ENCODE data around the gene UBTD2.
"Not testable (repeated sequence)": the region's sequence is repeated elsewhere in the genome, so short reads cannot be mapped to it uniquely, and the experiment has no call there.

Gene UBTD2

GRCh38 chr5:172207511-172207910 lies 76.1 kb downstream of the UBTD2 start:
- peaks cover 24 to 64% (median 44%) of the 10 kb centered on the region in 11 experiments for H3K36me3 ChIP-seq
- no peaks in the 10 kb centered on the region for H3K27me3 ChIP-seq
- H3K4me2 ChIP-seq = peak overlapping the region in 9 of 11 experiments; percentile 8 to 65 (median 41); a peak in 16 of 22 replicates
- no peak overlapping the region for H3K4me3 ChIP-seq
- TF ChIP-seq Cebpa-rat (IDR thresholded peaks at IDR 0.05) = no peak
- H3K9me3 ChIP-seq (replicated peaks in 1 of 11) = no peaks in the 10 kb centered on the region
- peaks cover 21 to 49% (median 28%) of the 10 kb centered on the region in 10 experiments; a peak in 19 of 20 replicates for H3K4me1 ChIP-seq
- no peak overlapping the region for H3K27ac ChIP-seq
- peak overlapping the region in 1 of 11 experiments; percentile 32; a peak in 1 of 22 replicates for H3K9ac ChIP-seq
- peaks cover 0 to 41% (median 5%) of the 10 kb centered on the region in 11 experiments; a peak in 10 of 22 replicates for H4K20me1 ChIP-seq

DNA sequence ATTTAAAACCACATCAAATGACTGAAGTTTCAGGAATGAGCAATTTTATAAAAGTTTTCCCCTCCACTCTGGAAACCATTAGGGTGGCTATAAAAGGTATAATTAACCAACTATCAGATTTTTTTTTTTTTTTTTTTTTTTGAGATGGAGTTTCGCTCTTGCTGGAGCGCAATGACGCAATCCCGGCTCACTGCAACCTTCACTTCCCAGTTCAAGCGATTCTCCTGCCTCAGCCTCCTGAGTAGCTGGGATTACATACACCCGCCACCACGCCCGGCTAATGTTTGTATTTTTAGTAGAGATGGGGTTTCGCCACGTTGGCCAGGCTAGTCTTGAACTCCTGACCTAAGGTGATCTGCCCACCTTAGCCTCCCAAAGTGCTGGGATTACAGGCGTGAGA lies 77.6 kb downstream of the UBTD2 start:
- H4K20me1 ChIP-seq = peaks cover 0 to 41% (median 5%) of the 10 kb centered on the region in 11 experiments; a peak in 10 of 22 replicates
- H3K27ac ChIP-seq; H3K9ac ChIP-seq; H3K9me3 ChIP-seq (replicated peaks in 1 of 11); H3K27me3 ChIP-seq; H3K4me3 ChIP-seq: not testable (repeated sequence)
- peaks cover 9 to 49% (median 30%) of the 10 kb centered on the region in 11 experiments for H3K36me3 ChIP-seq
- peak in 3 of 11 experiments; percentile 34 to 58 (median 38); a peak in 2 of 22 replicates for TF ChIP-seq Cebpa-rat (IDR thresholded peaks at IDR 0.05)
- 0 out of 22 replicates have a peak overlapping the region, but pooled peaks of 2 of the 11 experiments have one; percentile 7 to 20 for H3K4me2 ChIP-seq
- peaks cover 21 to 49% (median 28%) of the 10 kb centered on the region in 10 experiments; a peak in 19 of 20 replicates for H3K4me1 ChIP-seq

- Histone ChIP-seq H3K27me3 (no peaks in the 10 kb centered on the region), H3K4me2 (no peak overlapping the region), H4K20me1 (no peaks in the 10 kb centered on the region), H3K9me3 (replicated peaks in 1 of 11) (peaks cover 0 to 11% (median 5%) of the 10 kb centered on the region in 11 experiments; a peak in 9 of 22 replicates), H3K36me3 (peaks cover 0 to 2% (median 0%) of the 10 kb centered on the region in 11 experiments; a peak in 3 of 22 replicates), H3K4me3 (no peak overlapping the region), H3K9ac (no peak overlapping the region), H3K27ac (no peak overlapping the region), H3K4me1 (peaks cover 8 to 32% (median 14%) of the 10 kb centered on the region in 10 experiments; a peak in 18 of 20 replicates)
- TF ChIP-seq Cebpa-rat (IDR thresholded peaks at IDR 0.05) = no peak
Observed at GRCh38 chr5:172200476-172200875, 83.1 kb downstream of the UBTD2 start.

DNA sequence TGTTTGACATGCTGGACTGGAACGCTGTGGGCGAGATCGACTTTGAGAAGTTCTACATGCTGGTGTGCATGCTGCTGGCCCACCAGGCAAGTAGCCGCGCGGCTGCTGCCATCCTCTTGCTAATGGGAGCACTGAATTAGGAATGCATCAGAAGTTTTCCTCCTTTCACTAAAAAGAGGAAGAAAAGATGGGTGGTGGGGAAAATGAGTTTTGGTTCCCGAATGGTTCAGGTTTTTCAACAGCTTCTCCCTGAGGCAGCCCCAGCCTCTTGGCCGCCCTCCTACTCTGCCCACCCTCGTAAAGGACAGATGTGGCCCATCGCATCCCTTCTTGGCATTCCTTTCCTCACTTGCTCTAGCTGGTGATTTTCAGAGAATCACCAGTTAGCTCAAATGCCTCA lies 84.1 kb downstream of the UBTD2 start:
- Histone ChIP-seq H4K20me1 (no peaks in the 10 kb centered on the region), H3K27me3 (no peaks in the 10 kb centered on the region), H3K9me3 (replicated peaks in 1 of 11) (peaks cover 0 to 11% (median 5%) of the 10 kb centered on the region in 11 experiments; a peak in 9 of 22 replicates), H3K9ac (no peak overlapping the region), H3K27ac (no peak overlapping the region), H3K36me3 (no peaks in the 10 kb centered on the region; a peak in 2 of 22 replicates), H3K4me3 (no peak overlapping the region), H3K4me1 (peaks cover 8 to 32% (median 14%) of the 10 kb centered on the region in 10 experiments; a peak in 18 of 20 replicates), H3K4me2 (peak overlapping the region in 2 of 11 experiments; percentile 18 to 28; a peak in 4 of 22 replicates)
- no peak for TF ChIP-seq Cebpa-rat (IDR thresholded peaks at IDR 0.05)

DNA sequence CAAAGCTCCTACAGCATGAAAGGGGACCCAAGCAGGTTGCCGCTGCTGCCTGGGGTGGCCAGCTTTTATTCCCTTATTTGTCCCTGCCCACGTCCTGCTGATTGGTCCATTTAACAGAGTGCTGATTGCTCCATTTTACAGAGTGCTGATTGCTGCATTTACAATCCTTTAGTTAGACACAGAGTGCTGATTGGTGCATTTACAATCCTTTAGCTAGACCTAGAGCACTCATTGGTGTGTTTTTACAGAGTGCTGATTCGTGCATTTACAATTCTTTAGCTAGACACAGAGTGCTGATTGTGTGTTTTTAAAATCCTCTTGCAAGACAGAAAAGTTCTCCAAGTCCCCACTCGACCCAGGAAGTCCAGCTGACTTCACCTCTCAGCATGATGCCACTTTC lies 85.8 kb downstream of the UBTD2 start:
- not testable (repeated sequence) for H3K9ac ChIP-seq, H3K4me2 ChIP-seq, H3K27ac ChIP-seq, H3K27me3 ChIP-seq, H3K4me3 ChIP-seq, H3K36me3 ChIP-seq, H4K20me1 ChIP-seq
- Histone ChIP-seq H3K9me3 (replicated peaks in 1 of 11) (peaks cover 0 to 11% (median 5%) of the 10 kb centered on the region in 11 experiments; a peak in 9 of 22 replicates), H3K4me1 (peaks cover 0 to 17% (median 3%) of the 10 kb centered on the region in 10 experiments; a peak in 9 of 20 replicates)

DNA sequence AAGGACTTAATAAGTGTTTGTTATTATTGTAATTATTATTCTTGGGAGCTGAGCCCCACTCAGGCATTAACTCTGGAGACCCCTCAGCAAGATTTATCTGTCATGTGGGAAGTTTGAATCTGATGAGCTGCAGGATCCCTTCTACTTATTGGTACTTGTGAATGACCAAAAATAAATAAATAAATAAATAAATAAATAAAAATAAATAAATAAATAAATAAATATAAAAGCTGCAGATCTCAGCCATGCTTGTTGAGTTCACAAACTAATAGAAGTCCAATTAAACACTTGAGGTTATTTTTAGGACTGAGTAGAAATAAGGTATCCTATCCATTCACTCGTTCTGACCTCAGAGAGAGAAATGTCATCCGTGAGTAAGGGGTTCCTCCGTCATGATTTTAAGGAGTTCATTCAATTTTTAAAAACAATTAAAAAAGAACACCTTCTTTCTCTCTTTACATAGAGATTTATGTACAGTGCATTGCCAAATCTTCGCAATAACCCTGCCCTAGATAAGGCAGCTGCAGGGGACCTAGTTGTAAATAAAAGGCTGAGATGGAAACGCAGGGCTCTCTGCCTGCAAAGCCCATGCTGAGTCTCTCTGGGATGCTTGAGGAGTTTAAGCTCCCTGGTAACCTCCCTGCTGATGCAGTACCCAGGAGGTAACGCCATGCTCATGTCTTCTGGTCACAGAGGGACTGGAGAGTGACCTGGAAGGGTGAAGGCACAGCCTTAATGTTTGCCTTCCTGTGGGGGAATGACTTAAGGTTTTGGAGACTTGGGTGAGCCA lies 88.4 kb downstream of the UBTD2 start:
- Histone ChIP-seq H3K4me1 (peaks cover 0 to 12% (median 6%) of the 10 kb centered on the region in 10 experiments; a peak in 8 of 20 replicates), H3K4me2 (no peak overlapping the region), H3K36me3 (no peaks in the 10 kb centered on the region; a peak in 1 of 22 replicates), H3K4me3 (no peak overlapping the region), H4K20me1 (no peaks in the 10 kb centered on the region), H3K9ac (no peak overlapping the region), H3K27ac (no peak overlapping the region), H3K27me3 (no peaks in the 10 kb centered on the region), H3K9me3 (replicated peaks in 1 of 11) (peaks cover 0 to 11% (median 5%) of the 10 kb centered on the region in 11 experiments; a peak in 9 of 22 replicates)
- TF ChIP-seq Cebpa-rat (IDR thresholded peaks at IDR 0.05) = no peak

GRCh38 chr5:172193872-172194271 lies 89.7 kb downstream of the UBTD2 start, which contains the start of gene EFCAB9:
TSS of gene EFCAB9 (plus strand) at chr5:172194172. CDS start at chr5:172194173, 1 bp downstream.
- no peak for TF ChIP-seq Cebpa-rat (IDR thresholded peaks at IDR 0.05)
- Histone ChIP-seq H3K4me2 (no peak within 1 kb of the TSS), H3K4me3 (no peak within 1 kb of the TSS)

GRCh38 chr5:172189693-172190296 lies 93.8 kb downstream of the UBTD2 start:
- Histone ChIP-seq H3K27ac (no peak overlapping the region), H3K4me3 (no peak overlapping the region), H3K27me3 (no peaks in the 10 kb centered on the region), H3K4me2 (peak overlapping the region; percentile 52 to 99 (median 89); a peak in 20 of 22 replicates), H3K36me3 (peaks cover 0 to 6% (median 0%) of the 10 kb centered on the region in 11 experiments; a peak in 3 of 22 replicates), H3K9ac (no peak overlapping the region; a peak in 1 of 22 replicates), H3K4me1 (peaks cover 5 to 28% (median 21%) of the 10 kb centered on the region in 10 experiments; a peak in 19 of 20 replicates), H3K9me3 (replicated peaks in 1 of 11) (no peaks in the 10 kb centered on the region), H4K20me1 (peaks cover 0 to 29% (median 10%) of the 10 kb centered on the region in 11 experiments; a peak in 11 of 22 replicates)
- no peak for TF ChIP-seq Cebpa-rat (IDR thresholded peaks at IDR 0.05)

More at GRCh38 chr5:172193872-172194271, 89.7 kb downstream of the UBTD2 start, which contains the start of gene EFCAB9:
- no peaks in the 10 kb centered on the region for H3K27me3 ChIP-seq
- no peak within 1 kb of the TSS for H3K27ac ChIP-seq
- peaks cover 0 to 11% (median 5%) of the 10 kb centered on the region in 11 experiments; a peak in 9 of 22 replicates for H3K9me3 ChIP-seq (replicated peaks in 1 of 11)
- H3K36me3 ChIP-seq = no peaks in the 10 kb centered on the region
- no peaks in the 10 kb centered on the region; a peak in 1 of 22 replicates for H4K20me1 ChIP-seq
- peaks cover 5 to 13% (median 6%) of the 10 kb centered on the region in 10 experiments; a peak in 18 of 20 replicates for H3K4me1 ChIP-seq
- H3K9ac ChIP-seq = no peak within 1 kb of the TSS
